GM12878 (cell line): ENCODE data around the gene GALNT17. TPM values are rescaled to one million over a fixed set of nuclear protein-coding genes. Genes with fewer than 3 reads are reported as not detected.

Experiments
- ATAC-seq: fragments of 200-7000 bp; cut with Tn5 transposase; 3 replicates; pipeline ENCODE4 v1.9.1; 2020; ENCODE audit warnings: mild to moderate bottlenecking, moderate library complexity
- BruUV-seq: library from RNA; stranded (reverse); fragments of 400-500 nt; replicated peaks from 2 replicates; lab custom pipeline; 2021; lab: Mats Ljungman, UMichigan
- CTCF ChIA-PET: fragments of 300-600 bp; sonication (Branson Sonifier 250); formaldehyde crosslinking; extraction: SDS; loops from one replicate; lab custom pipeline; 2021; ENCODE audit warnings: inconsistent platforms; lab: Yijun Ruan, JAX
- POLR2A ChIA-PET: fragments of 350-600 bp; formaldehyde crosslinking; extraction: SDS; loops from one replicate; lab custom pipeline; 2021; ENCODE audit warnings: inconsistent platforms; lab: Charles Lee
- RAD21 ChIA-PET: fragments of 300-600 bp; sonication (Branson Sonifier 250); formaldehyde crosslinking; loops from one replicate; lab custom pipeline; 2023; ENCODE audit warnings: antibody characterized with exemption; ENCODE audit not compliant: unreplicated experiment; lab: Charles Lee
- SMC1A ChIA-PET: fragments of 300-600 bp; sonication (Branson Sonifier 250); formaldehyde crosslinking; loops from one replicate; lab custom pipeline; 2023; ENCODE audit not compliant: unreplicated experiment, uncharacterized antibody; lab: Charles Lee
- DNase-seq: peaks from one replicate; pipeline ENCODE4 v3.0.0-alpha.2; 2011; ENCODE audit warnings: low read depth, low spot score
- FAIRE-seq: peaks from 3 replicates; lab custom pipeline; 2011; peaks lifted over from hg19 to GRCh38; lab: Jason Lieb, UNC
- H2AFZ ChIP-seq: 2 replicates; pipeline ENCODE4 v1.6.0; 2011; ENCODE audit warnings: low read depth, low read length, control low read depth; ENCODE audit not compliant: control insufficient read depth
- H3K27ac ChIP-seq: 2 replicates; pipeline ENCODE4 v1.5.1; 2011; ENCODE audit warnings: control low read depth; ENCODE audit not compliant: control insufficient read depth, insufficient read depth
- H3K27me3 ChIP-seq, 2 experiments: replicated peaks in 1 of 2; 2 replicates each; pipeline versions ENCODE4 v1.6.0 to v1.6.1; 2011; ENCODE audit warnings: low read length in 1 of 2; ENCODE audit not compliant: control insufficient read depth in 2 of 2, insufficient read depth in 2 of 2
- H3K36me3 ChIP-seq, 2 experiments: 2 replicates each; pipeline ENCODE4 v1.5.1; 2011; ENCODE audit warnings: low read length in 1 of 2; ENCODE audit not compliant: control insufficient read depth in 2 of 2, insufficient read depth in 2 of 2
- H3K4me1 ChIP-seq: 2 replicates; pipeline ENCODE4 v1.6.1; 2011; ENCODE audit warnings: mild to moderate bottlenecking, low read length, moderate library complexity, mixed read lengths; ENCODE audit not compliant: control insufficient read depth, insufficient read depth
- H3K4me2 ChIP-seq: 2 replicates; pipeline ENCODE4 v1.6.0; 2011; ENCODE audit warnings: control low read depth; ENCODE audit not compliant: control insufficient read depth, insufficient read depth
- H3K4me3 ChIP-seq: fragments of 200-600 bp; sonication (generic); 2 replicates; pipeline ENCODE4 v1.5.1; 2016
- H3K79me2 ChIP-seq: 2 replicates; pipeline ENCODE4 v1.6.0; 2011; ENCODE audit warnings: low read length; ENCODE audit not compliant: control insufficient read depth, insufficient read depth
- H3K9ac ChIP-seq: 2 replicates; pipeline ENCODE4 v1.8.0; 2011; ENCODE audit warnings: low read length, control low read depth, mixed read lengths; ENCODE audit not compliant: control insufficient read depth, insufficient read depth
- H3K9me3 ChIP-seq: replicated peaks from 3 replicates; pipeline ENCODE4 v1.5.1; 2011; ENCODE audit warnings: mild to moderate bottlenecking, low read length; ENCODE audit not compliant: control insufficient read depth, insufficient read depth
- H4K20me1 ChIP-seq: 2 replicates; pipeline ENCODE4 v1.6.0; 2011; ENCODE audit not compliant: control insufficient read depth, insufficient read depth
- ATF7 ChIP-seq: fragments of 450-650 bp; IDR thresholded peaks from 2 replicates; pipeline ENCODE4 v1.6.1; 2016; ENCODE audit warnings: low read depth, mild to moderate bottlenecking
- BCL11A ChIP-seq: IDR thresholded peaks from 2 replicates; pipeline ENCODE4 v1.6.1; 2011; ENCODE audit warnings: low read depth, low read length
- DPF2 ChIP-seq: fragments of 450-650 bp; IDR thresholded peaks from 2 replicates; pipeline ENCODE4 v1.6.1; 2017; ENCODE audit warnings: mild to moderate bottlenecking
- HDGF ChIP-seq: fragments of 450-650 bp; IDR thresholded peaks from 2 replicates; pipeline ENCODE4 v1.6.1; 2016; ENCODE audit warnings: antibody characterized with exemption
- NFYA ChIP-seq: IDR thresholded peaks from 2 replicates; pipeline ENCODE4 v1.6.1; 2011; ENCODE audit warnings: low read depth, mild to moderate bottlenecking, low read length, improper control_type of control experiment, borderline replicate concordance
- NFYB ChIP-seq: IDR thresholded peaks from 2 replicates; pipeline ENCODE4 v1.6.1; 2011; ENCODE audit warnings: low read depth, mild to moderate bottlenecking, low read length, improper control_type of control experiment, moderate library complexity; ENCODE audit not compliant: insufficient read depth
- NRF1 ChIP-seq: conservative IDR thresholded peaks from 2 replicates; pipeline ENCODE4 v1.6.1; 2011; ENCODE audit warnings: mild to moderate bottlenecking, low read depth, low read length, improper control_type of control experiment
- POLR2A ChIP-seq: IDR thresholded peaks from 2 replicates; pipeline ENCODE4 v1.6.1; 2011; ENCODE audit warnings: low read depth, mild to moderate bottlenecking, low read length
- RAD51 ChIP-seq: fragments of 450-650 bp; IDR thresholded peaks from 2 replicates; pipeline ENCODE4 v1.6.1; 2016; ENCODE audit warnings: moderate library complexity, mild to moderate bottlenecking, inconsistent platforms
- RBBP5 ChIP-seq: fragments of 200-600 bp; sonication (generic); conservative IDR thresholded peaks from 2 replicates; pipeline ENCODE4 v1.6.1; 2016
- SIN3A ChIP-seq: IDR thresholded peaks from 2 replicates; pipeline ENCODE4 v1.6.1; 2012; ENCODE audit warnings: low read depth, low read length, improper control_type of control experiment
- SMARCA5 ChIP-seq: fragments of 450-650 bp; IDR thresholded peaks from 2 replicates; pipeline ENCODE4 v1.6.1; 2017; ENCODE audit warnings: mild to moderate bottlenecking
- SREBF1 ChIP-seq: IDR thresholded peaks from 2 replicates; pipeline ENCODE4 v1.6.1; 2012; ENCODE audit warnings: mild to moderate bottlenecking, low read length
- SUZ12 ChIP-seq: fragments of 200-600 bp; sonication (generic); IDR thresholded peaks from one replicate; pipeline ENCODE4 v1.6.1; 2018; ENCODE audit warnings: antibody characterized with exemption, mild to moderate bottlenecking; ENCODE audit not compliant: unreplicated experiment
- TARDBP ChIP-seq: IDR thresholded peaks from 2 replicates; pipeline ENCODE4 v1.6.1; 2016; ENCODE audit warnings: borderline replicate concordance
- TCF7 ChIP-seq: IDR thresholded peaks from 2 replicates; pipeline ENCODE4 v1.6.1; 2014; ENCODE audit warnings: antibody characterized with exemption, borderline replicate concordance
- USF1 ChIP-seq: IDR thresholded peaks from 2 replicates; pipeline ENCODE4 v1.6.1; 2011; ENCODE audit warnings: borderline replicate concordance, low read depth, mild to moderate bottlenecking, moderate library complexity, mixed read lengths, low read length; ENCODE audit not compliant: insufficient read depth; ENCODE audit errors: extremely low read length
- ZBTB4 ChIP-seq: fragments of 450-650 bp; formaldehyde crosslinking; IDR thresholded peaks from 2 replicates; pipeline ENCODE4 v1.4.0; 2022; ENCODE audit warnings: mild to moderate bottlenecking, moderate library complexity
- WGBS: methylation state at CpG from one replicate; pipeline ENCODE4 v1.1.6; 2016; ENCODE audit warnings: low lambda C conversion rate; ENCODE audit not compliant: insufficient replicate concordance, insufficient coverage; ENCODE audit errors: missing lambda C conversion rate; 5-methylcytosine and 5-hydroxymethylcytosine counted together
- in situ Hi-C: fragments of 300-500 bp; cut with MboI; formaldehyde crosslinking; loops from 9 replicates; pipeline ENCODE4 v1.14.3; 2018; ENCODE audit warnings: mixed read lengths
- intact Hi-C: fragments of 100-400 bp; cut with micrococcal nuclease; formaldehyde crosslinking; loops from one replicate; pipeline ENCODE4 v1.14.2; 2022; ENCODE audit not compliant: unreplicated experiment
- polyA plus RNA-seq, 11 experiments: library from polyadenylated mRNA; depleted of rRNA in 4 of 11; unstranded in 6 of 11; stranded (reverse) in 5 of 11; fragments of >200 nt; fragmentation: Nextera tagmentation in 4 of 11; fragmentation: Illumina TruSeq in 1 of 11; extraction: Ambion mirVana in 4 of 11; extraction: Trizol in 1 of 11; gene quantifications; 1 replicate in 1 of 11; 2 replicates in 10 of 11; pipeline versions ENCODE4 v1.2.1 to v1.2.3, GENCODE V29; 2011 to 2016; ENCODE audit warnings: inconsistent platforms in 2 of 11, missing spikeins in 2 of 11, low read depth in 1 of 11
- total RNA-seq, 4 experiments: library from RNA; depleted of rRNA in 3 of 4; stranded (reverse); fragments of >200 nt in 3 of 4; fragmentation: Illumina TruSeq in 1 of 4; extraction: Trizol in 1 of 4; gene quantifications; 2 replicates each; pipeline versions ENCODE4 v1.2.1 to v1.2.3, GENCODE V29; 2013 to 2021

The GALNT17 gene
- total and polyA plus RNA-seq, 10 of the 15 experiments (the other 5 are each of a cell fraction or from before 2014, with no cell fraction given): 0.12 to 0.15 TPM; not detected in 8

GRCh38 chr7:71350680-71351079 lies 218.7 kb downstream of the GALNT17 start:
- no peaks in the 10 kb centered on the region for H3K27me3 ChIP-seq
- H3K9me3 ChIP-seq: no peaks in the 10 kb centered on the region; the same call in 2 of the 3 replicates
- ChIA-PET CTCF (no interaction called here), SMC1A (no interaction called here), POLR2A (no interaction called here), RAD21 (no interaction called here)
- H3K9ac ChIP-seq: no peak overlapping the region
- FAIRE-seq (no peak), ATAC-seq (no peak), DNase-seq (no peak)
- intact Hi-C loops: no loop called here
- 51% methylated on average over 2 of the region's 2 CpGs for WGBS
- no peak overlapping the region for H2AFZ ChIP-seq
- no peak for TF ChIP-seq BCL11A
- no peak for TF ChIP-seq SMARCA5
- TF ChIP-seq TCF7: no peak
- H3K4me2 ChIP-seq: no peak overlapping the region
- no peak overlapping the region for H3K27ac ChIP-seq
- no peaks in the 10 kb centered on the region for H3K79me2 ChIP-seq
- no peaks in the 10 kb centered on the region for H3K4me1 ChIP-seq
- no peaks in the 10 kb centered on the region for H4K20me1 ChIP-seq
- H3K36me3 ChIP-seq: no peaks in the 10 kb centered on the region
- no TSS peak for BruUV-seq
- H3K4me3 ChIP-seq: no peak overlapping the region
- in situ Hi-C loops: no loop called here

- no peaks in the 10 kb centered on the region; the same call in 2 of the 3 replicates for H3K9me3 ChIP-seq
- H3K9ac ChIP-seq: no peak overlapping the region
- ChIA-PET POLR2A (no interaction called here), RAD21 (no interaction called here), SMC1A (no interaction called here), CTCF (no interaction called here)
- TF ChIP-seq POLR2A (no peak), NFYA (no peak), RAD51 (no peak), DPF2 (no peak), SIN3A (no peak), SUZ12 (no peak), USF1 (no peak), ATF7 (no peak), RBBP5 (no peak), SREBF1 (no peak), TARDBP (no peak), NFYB (no peak), NRF1 (no peak), ZBTB4 (CRISPR knock-in tag) (no peak), HDGF (no peak)
- intact Hi-C loops: no loop called here
- no peak overlapping the region for H3K4me3 ChIP-seq
- H3K36me3 ChIP-seq: no peaks in the 10 kb centered on the region
- in situ Hi-C loops: no loop called here
- H3K79me2 ChIP-seq: no peaks in the 10 kb centered on the region
- ATAC-seq: no peak
- no peak overlapping the region for H3K4me2 ChIP-seq
- no peak for DNase-seq
- no peaks in the 10 kb centered on the region for H3K4me1 ChIP-seq
- BruUV-seq: no TSS peak
- H4K20me1 ChIP-seq: no peaks in the 10 kb centered on the region
- no peak overlapping the region for H2AFZ ChIP-seq
- no peak overlapping the region for H3K27ac ChIP-seq
- H3K27me3 ChIP-seq: no peaks in the 10 kb centered on the region
- no peak for FAIRE-seq
These were observed 222.8 kb downstream of the GALNT17 start for GRCh38 chr7:71354716-71355115.
